Activated CD8-positive, alpha-beta memory T cell treated with anti-CD3 and anti-CD28 coated beads for 48 hours (primary cell): Measurements from ENCODE around the gene FHIT.

ENCODE experiments used
- DNase-seq, 3 experiments: peaks; one replicate each; pipeline ENCODE4 v3.0.0-alpha.2; 2020; ENCODE audit warnings: low read depth in 2 of 3, low spot score in 2 of 3

Gene FHIT

DNA sequence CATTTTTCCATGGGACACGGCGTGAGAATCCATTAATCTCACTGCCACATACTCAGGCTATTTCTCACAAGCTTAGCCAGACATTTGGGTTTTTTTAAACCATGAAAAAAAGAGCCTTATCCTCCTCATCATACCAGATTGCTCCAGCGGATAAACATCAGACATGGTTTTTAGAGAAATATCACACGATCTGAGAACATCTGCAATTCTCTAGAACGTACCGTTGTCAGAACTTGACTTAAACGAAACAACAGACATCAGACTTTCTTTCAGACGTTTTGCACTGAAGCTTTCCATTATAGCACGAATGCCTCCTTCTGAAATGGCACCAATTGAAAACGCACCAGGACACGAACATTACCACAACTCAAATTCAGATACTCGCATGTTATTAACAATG lies 1457.3 kb downstream of the FHIT start:
- DNase-seq = no peak

DNA sequence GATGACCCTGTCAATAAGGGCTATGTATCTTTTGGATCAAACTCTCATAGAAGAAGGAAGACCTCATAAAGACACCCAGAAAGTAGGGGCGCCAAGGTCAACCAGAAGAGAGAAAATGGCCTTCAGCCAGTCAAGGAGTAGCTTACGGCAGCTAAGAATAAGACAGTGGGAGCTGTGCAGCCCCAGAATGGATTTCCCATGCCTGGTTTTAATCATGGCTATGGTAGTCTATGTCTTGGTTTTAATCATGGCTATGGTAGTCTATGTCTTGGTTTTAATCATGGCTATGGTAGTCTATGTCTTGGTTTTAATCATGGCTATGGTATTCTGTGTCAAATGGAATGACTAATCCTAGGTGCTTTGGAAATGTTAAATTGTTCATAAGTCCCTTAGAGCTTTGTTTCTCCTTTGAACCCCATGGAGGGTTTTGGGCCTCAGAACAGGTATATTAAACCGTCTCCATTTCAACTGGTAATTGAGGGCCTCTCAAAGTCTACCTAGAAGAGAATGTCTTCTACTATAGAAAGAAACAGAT lies 1459.4 kb downstream of the FHIT start:
- no peak for DNase-seq

DNA sequence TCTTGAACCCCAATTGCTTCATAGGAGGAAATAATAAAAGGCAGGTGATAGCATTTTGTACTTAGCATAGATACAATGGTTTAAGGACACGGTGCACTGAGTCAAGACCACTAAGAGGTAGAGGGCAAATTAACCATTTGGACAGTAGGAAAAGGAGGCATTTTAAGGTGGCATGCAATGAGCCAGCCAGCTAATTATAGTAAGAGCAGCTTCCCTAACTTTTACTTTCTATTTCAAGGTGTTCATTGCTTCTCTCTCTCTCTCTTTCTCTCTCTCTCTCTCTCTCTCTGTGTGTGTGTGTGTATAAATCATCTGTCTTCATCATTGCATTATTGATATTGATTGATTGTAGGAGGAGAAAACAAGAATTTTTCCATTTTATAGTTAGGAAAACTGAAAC lies 1461.0 kb downstream of the FHIT start:
- DNase-seq = no peak

DNA sequence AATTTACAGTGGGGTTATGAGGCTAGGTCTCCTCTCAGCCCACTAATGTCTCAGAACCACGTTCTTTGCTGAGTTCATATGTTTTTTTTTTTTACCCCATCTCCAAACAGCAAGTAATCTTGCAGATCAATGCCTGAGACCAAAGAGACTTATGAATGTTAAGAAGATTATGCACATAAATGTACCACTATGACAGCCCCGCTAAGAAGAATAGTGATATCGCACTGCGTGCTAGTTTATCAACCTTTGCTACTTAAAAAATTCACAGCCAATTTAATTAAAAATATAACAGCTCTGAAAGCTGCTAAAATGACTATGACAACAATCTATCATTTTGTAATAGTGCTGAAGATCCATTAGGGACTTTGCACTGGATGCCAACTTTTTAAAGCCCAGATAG lies 1462.5 kb downstream of the FHIT start:
- no peak for DNase-seq

DNA sequence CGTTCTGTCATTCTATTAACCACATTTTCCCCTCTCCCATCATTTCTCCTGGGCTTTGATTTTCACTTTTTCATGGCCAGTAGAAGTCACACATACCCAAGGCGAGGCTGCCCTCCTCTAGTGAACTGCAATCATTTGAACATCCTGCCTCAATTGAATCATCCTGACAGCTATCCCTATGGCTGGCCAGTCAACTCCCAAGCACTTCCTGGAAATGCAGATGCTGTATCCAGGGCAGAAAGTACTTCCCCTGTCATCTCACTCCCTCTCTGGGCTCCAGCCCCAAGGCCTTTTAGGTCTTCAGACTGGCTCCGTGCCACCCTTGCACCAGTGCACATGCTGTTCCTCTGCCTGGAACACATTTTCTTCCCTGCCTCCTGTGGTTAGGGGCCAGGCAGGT lies 1463.1 kb downstream of the FHIT start:
- DNase-seq = no peak

DNA sequence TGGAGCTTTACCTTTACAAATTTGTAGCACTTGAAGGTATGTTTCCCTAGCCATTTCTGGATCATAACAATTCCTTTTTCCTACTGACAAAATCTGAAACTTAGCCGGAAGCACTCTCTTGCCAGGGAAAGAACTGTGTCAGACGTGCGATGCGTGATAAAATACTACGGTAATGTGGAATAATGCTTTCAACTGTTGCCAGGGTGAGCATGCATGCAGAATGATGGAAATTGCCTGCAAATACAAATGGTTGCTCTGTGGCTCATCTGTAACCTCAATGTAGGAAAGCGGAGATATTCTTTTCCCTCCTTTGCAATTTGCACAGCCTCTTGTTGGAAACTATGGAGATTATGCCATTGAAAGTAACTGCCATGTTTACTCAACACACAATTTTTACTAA lies 1464.9 kb downstream of the FHIT start:
- no peak for DNase-seq

DNA sequence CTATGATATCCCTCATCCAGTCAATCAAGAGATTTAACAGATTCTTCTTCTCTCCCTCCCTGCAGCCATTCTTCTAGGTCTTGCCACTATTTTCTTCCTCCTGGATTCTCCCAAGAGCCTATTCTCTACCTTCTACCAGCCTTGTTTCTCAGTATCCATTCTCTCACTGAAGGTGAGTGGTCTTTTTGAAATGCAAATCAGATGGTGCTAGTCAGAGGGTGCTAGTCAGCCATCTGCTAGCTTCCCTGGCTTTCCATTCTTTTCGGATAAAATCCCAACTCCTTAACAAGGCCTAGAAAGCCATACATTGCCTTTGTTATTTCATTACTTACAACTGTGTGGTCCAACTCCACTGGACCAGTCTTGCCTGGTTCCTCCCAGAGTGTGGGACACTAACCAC lies 1467.1 kb downstream of the FHIT start:
- no peak for DNase-seq

DNA sequence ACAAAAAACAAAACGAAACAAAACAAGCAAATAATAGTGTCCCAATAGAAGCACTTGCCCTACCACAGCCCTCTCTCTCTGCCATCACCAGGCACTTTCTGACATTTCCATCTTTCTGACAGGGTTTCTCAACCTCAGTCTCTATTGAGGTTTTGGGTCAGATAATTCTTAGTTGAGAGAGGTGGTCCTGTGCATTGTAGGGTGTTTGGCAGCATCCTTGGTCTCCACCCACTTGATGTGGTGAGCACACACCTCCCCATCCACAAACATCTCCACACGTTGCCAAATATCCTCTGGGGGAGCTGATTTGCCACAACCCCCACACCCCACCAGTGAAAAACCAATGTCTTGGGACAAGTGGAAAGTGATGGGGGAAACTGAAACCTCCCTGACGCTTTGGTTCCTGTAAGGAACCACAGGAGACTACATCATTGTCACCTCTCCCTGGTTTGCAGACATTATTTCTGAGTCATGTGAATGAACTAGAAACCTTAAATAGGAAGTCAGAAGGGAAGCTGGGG lies 1467.7 kb downstream of the FHIT start:
- DNase-seq = peak in 1 of 3 experiments; percentile 10

DNA sequence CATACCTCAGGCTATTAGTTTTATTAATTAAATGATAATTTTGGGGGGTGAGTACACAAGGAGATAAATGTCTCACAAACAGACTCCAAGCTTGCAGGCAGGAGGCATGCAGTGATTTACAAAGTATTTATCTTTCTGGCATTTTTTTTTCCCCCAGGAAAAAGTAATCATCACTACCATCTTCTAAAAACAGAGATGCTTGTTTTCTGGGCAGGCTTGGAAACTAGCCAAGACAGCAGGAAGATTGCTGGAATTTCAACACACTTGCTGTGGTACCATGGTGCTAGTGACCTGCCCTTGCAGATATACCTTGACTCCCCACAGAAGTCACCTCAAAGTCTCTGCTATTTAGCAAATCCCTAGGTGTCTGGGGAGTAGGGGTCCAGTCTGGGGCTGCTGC lies 1468.6 kb downstream of the FHIT start:
- no peak for DNase-seq

DNA sequence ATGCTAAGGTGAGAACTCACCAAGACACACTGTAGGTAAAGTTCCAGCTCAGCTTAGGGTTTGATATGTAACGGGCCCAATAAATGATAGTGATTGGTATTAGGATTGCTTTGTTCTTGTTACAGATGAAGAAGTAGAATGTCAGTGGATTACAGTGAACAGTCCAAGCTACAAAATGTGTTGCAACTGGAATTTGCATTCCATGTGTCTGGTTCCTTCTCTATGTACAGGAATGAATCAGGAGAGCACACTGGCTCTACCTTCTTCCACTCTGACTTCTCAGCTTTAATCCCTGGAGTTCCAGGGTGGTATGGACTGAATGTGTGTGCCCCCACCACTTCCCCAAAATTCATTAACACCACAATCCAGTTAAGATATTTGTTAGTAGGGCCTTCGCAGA lies 1471.0 kb downstream of the FHIT start:
- no peak for DNase-seq

DNA sequence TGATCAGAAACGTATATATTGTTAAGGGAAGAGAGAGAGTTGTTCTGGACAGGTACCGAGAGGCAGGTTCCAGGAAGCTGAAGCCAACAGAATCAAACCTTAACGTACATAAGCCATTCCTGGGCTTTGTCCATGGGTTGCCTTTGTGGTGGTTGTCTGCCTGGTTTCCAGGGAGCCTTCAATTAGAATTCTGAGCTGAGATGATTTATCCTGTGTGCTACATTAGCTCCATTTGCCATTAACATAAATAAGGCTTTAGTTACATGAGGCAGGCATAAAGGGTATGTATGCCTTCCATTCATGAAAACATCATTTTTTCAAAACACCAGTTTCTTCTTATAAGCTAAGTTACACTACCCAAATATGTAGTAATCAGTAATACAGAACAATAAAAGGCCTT lies 1472.0 kb downstream of the FHIT start:
- DNase-seq = no peak

DNA sequence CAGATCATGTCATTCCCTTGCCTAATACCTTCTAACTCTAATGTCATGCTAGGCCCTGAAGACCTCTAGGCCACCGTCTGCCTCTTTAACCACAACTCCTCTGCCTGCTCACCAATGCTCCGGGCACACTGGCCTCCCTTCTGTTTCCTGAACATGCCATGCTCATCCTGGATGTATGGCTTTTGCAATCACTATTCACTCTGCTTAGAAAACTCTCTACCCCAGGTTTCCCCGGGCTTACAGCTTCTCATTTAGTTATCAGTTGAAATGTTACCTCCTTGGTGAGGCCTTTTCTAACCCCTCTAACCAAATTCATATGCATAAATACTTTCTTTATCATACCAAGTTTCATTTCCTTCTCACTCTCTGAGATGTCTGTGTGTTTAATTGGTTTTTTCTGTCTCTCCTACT lies 1473.6 kb downstream of the FHIT start:
- no peak for DNase-seq

DNA sequence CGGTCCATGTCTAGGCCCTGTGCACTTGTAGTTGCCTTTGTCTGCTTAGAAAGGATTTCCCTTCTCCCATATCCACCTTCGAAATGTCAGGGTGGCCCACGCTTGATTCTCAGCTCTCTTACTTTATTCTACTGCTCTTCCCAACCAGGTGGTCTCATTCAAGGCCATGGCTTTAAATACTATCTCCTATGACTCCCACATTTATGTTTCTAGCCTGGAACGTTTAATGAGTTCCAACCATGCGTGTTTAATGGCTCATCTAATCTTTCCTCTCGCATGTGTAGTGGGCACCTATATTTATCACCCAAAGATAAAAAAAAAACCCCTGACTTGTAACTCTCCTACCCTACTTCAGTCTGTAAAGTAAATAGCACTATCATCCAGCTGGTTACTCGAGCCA lies 1474.2 kb downstream of the FHIT start:
- DNase-seq = no peak

DNA sequence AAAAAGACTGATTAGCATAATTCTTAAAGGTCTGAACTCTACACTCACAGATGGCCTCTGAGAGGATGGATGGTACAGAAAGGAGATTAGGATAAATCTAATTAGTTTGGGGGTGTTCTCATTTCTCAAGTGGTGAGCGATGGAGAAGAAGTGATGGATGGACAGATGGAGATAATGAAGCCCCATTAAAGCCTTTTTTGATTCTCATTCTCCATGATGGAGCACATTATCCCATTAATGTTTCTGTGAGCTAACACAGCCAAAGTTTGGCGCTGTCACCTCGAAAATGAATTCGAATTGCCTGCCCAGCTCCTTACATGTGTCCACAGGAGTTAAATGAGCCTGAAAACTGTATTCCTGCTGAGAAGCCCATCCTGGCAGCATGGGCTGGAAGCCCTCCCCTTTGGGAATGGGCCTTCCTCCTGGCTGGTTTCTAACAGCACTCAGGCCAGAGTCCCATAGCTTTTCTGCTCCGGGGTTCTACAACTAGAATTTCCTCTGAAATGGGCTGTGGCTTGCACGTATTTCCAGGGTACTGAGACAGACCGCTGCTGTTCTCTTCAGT lies 1475.4 kb downstream of the FHIT start:
- DNase-seq = no peak

DNA sequence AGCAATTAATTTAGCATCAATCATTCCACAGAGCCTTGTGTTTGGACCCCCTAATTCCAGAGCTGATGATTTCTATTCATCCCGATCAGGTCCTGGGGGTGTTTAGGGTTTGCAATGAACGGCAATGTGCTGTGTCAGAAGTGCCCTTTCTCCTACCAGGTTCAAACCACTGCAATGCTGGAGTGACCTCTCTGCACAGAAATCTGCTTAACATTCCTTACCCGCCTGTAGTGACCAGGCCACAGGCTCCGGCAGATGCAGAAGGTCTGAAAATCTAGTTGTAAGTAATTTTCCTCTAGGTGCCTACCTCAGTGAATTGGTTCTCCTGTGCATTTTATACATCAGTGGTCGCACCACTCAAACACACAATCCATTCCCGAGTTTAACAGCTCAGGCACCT lies 1476.1 kb downstream of the FHIT start:
- DNase-seq = no peak

DNA sequence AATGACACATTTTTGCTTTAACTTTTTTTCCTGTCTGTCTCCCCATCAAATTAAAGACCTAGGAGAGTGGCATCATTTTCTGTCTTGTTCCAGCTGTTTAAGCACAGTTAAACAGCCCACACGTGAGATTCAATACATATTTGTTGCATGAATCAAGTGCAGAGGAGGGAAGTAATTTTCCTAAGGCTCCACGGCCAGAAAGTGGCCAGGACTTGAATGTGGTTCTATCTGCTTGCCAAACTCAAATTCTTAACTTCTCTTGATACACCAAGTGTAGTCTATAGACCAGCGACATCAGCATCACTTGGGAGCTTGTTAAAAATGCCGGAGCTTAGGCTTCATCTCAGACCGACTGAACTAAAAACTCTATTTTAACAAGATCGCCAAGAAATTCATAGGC lies 1476.6 kb downstream of the FHIT start:
- no peak for DNase-seq

DNA sequence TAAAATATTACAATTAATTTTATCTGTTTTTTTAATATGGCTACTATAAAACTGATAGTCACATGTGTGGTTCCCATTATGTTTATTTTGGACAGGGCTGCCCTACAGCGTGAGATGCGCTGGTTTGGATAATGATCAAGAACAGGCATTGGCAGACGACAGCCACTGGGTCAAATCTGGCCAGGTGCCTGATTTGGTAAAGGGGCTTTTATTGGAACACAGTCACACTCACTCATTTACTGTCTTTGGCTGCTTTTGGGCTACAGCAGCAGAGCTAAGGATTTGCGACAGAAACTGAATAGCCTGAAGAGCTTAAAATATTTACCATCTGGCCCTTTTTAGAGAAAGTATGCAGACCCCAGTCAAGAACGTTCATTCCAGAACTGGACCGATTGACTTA lies 1477.3 kb downstream of the FHIT start:
- DNase-seq = no peak

DNA sequence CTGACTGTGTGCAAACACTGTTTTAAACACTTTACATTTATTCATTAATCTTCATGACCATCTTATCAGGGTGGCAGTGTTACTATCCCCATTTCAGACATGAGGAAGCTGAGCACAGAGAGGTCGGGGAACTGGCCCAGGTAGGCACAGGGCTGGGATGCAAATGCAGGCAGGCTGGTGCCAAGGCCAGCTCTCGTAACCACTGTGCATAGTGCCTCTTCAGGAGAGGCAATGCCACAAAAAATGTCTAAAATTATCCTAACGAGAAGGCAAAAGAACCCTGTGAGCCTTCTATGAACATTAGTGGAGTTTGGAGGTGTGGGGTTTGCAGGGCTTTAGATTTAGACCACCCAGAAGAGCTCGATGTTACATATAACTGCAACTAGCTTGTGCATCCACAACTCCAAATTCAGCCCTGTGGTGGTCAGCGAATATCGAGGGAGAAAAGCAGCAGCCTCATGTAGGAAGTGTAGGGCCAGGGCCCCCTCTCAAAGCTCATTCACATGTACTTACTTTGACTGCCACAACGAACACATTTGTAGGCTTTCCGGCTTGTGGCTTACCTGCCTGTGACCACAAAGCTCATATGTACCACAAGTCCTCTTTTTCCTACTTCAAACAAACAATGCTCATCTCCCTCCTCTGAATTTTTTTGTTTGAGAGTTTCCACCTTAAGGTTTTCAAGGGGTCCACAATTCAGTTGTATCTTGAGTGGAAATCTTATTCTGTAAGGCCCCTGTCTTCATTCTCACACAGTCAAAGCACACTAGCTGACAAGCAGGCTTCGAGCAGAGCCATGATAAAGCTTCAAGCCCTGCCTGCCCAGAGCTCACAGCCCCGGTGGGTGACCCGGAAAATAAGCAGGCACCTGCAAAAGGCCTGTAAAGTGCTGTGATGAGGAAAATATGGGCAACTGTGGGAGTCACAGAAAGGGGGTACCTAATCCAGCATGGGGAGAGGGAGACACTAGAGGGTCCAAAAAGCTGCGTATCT lies 1478.5 kb downstream of the FHIT start:
- peak in 1 of 3 experiments; percentile 21 for DNase-seq

DNA sequence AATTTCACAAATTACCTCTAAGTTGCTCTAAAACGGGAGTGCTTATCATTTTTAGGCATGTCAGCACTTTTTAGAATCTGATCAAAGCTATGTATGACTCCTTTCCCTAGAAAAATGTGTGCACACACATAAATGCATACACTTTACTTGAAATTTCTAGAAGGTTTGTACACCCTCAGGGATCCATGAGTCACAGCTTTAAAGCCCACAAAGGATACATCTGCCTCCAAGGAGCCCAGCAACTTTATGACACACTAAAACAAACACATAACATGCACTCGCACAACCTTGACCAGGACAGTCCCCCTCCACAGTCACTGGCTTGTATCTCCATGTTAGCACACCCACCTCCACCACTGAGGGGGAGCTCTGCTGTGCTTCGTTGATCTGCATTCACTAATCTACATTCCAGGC lies 1479.5 kb downstream of the FHIT start:
- no peak for DNase-seq

DNA sequence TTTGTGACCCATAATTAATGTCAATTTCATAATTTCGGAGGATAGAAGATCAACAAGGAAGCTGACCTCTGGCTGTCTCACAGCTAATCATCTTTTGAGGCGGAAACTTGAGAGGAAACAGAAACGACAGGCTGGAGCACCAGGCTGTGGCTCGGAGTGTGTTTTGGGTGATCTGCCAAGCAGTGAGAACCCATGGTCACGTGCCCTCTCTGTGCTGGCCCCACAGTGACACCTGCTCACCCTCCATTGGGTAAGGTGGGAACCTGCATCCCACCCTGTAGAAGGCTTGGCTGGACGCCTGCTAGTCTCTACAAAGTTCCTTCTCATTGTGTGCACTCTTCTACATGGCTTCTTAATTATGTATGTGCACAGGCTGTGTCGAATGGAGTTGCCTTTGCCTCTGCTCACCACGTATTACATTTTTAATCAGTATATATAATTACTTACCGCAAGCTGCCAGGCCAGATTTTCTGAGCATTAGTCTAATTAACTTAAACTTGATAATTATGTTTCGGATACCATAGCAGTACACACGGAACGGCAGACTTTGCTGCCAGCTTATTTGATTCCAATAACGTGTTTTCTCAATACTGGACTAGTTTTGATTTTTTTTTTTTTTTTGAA lies 1482.0 kb downstream of the FHIT start:
- no peak for DNase-seq

DNA sequence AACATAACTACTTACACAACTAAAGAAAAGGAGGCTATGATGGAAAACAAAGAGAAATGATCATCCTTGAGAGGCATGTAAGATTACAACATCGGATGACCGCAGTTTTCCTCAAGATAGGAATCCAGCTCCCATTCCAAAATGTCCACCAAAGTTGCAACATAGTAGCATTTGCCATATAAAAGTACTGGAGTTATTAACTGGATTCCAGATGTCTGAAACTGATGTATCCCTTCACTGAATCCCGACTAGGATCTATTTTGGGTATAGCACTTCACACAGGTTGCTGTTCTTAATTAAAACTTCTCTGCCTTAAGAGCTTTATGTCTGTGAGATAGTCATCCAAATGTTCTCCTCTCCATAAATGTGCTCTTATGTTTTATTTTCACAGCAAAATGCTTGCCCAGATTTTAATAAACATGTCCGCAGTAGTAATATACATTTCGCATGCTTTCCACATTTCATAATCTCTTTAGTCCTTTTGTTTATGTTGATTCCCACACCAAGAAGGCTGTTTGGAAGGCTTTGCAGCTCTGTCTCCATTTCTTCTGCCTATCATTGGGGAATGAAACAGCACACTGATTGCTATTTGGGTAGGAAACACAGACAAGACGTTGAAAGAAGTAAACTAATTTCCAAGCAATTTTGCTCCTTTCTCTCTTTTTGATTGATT lies 1484.9 kb downstream of the FHIT start:
- DNase-seq = no peak
